Activated CD4-positive, alpha-beta T cell treated with anti-CD3 and anti-CD28 coated beads, Interleukin-2, amount 10 ng/mL, durations not matched to agents 24 days and 14 days (primary cell): Measurements from ENCODE around the gene NUDT17. TPM values are rescaled to one million over a fixed set of nuclear protein-coding genes. Genes with fewer than 3 reads are reported as not detected.
A peak's percentile ranks its signal among the peaks of the same experiment; 100 is the strongest.

Experiments used
- DNase-seq: peaks from one replicate; pipeline ENCODE4 v3.0.0; 2022
- H3K27ac Mint-ChIP-seq: one replicate; pipeline ENCODE4 v1.8.0; 2022; ENCODE audit warnings: mild to moderate bottlenecking, mixed read lengths
- H3K27me3 Mint-ChIP-seq: one replicate; pipeline ENCODE4 v1.8.0; 2022; ENCODE audit warnings: mixed read lengths
- H3K36me3 Mint-ChIP-seq: one replicate; pipeline ENCODE4 v1.8.0; 2022; ENCODE audit warnings: low read depth, mild to moderate bottlenecking, mixed read lengths
- H3K4me1 Mint-ChIP-seq: one replicate; pipeline ENCODE4 v1.8.0; 2021; ENCODE audit warnings: mixed read lengths
- H3K4me3 Mint-ChIP-seq: one replicate; pipeline ENCODE4 v1.8.0; 2022; ENCODE audit warnings: mild to moderate bottlenecking, moderate library complexity, mixed read lengths
- H3K9me3 Mint-ChIP-seq: one replicate; pipeline ENCODE4 v1.8.0; 2021; ENCODE audit warnings: mixed read lengths
- intact Hi-C: fragments of 100-400 bp; cut with micrococcal nuclease; formaldehyde crosslinking; loops from one replicate; pipeline ENCODE4 v1.15.1; 2023
- total RNA-seq: library from RNA; stranded (reverse); gene quantifications from 2 replicates; pipeline ENCODE4 v1.2.3, GENCODE V29; 2022

Gene NUDT17
- total RNA-seq, 1 donor from 2014 or later, result 3.4 TPM

DNA sequence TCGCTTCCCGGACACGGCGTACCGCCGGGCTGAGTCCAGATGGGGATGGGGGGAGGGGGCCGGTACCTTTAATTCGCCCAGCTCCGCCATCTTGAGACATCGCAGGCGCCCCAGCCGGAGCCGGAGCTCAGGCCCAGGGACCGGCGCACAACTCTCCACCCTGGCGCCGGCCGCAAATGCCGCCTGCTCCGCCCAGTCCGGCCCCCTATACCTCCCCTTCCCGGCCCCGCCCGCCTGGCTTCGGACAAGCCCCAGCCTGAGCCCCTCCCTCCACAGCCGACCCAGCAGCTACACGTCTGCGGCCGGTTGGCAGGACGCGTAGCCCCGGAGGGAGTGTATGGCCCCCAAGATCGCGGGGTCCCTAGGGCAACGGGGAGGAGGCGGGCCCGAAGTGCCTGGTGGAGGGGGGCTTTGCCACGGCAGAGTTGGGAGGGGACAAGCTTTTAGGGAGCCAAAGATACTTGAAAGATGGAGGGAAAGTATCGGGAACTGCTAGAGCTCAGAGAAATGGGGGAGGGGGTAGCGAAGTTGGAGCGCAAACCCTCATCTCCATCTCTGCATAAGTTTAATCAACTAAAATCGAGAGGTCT lies 13.6 kb downstream of the NUDT17 start, which contains the start of gene PIAS3:
Gene PIAS3, minus strand, starts transcription at position 181 of the 590 bp plus-strand sequence. Its CDS starts 91 bp downstream, at position 90.
- Mint-ChIP-seq H3K36me3 (peaks cover 14% of the 10 kb centered on the region), H3K9me3 (no peaks in the 10 kb centered on the region), H3K27me3 (peaks cover 9% of the 10 kb centered on the region), H3K4me3 (peak within 1 kb of the TSS; percentile 96), H3K4me1 (peaks cover 14% of the 10 kb centered on the region), H3K27ac (peak within 1 kb of the TSS; percentile 96)
- DNase-seq, result peak; percentile 97
- intact Hi-C loops, result loop anchor here (1.0 to 2.0 kb wide), 8 partner anchors 13 to 176 kb away; partner anchors contain the start of genes ANKRD34A, ANKRD35, POLR3C and POLR3GL

- H3K4me1 Mint-ChIP-seq, result peaks cover 14% of the 10 kb centered on the region
- H3K9me3 Mint-ChIP-seq, result no peaks in the 10 kb centered on the region
- intact Hi-C loops, result loop anchor here (1.0 to 2.0 kb wide), 8 partner anchors 13 to 176 kb away; partner anchors contain the start of genes ANKRD34A, ANKRD35, POLR3C and POLR3GL
- H3K27ac Mint-ChIP-seq, result peak overlapping the region; percentile 96
- H3K27me3 Mint-ChIP-seq, result peaks cover 13% of the 10 kb centered on the region
- H3K4me3 Mint-ChIP-seq, result peak overlapping the region; percentile 96
- peak; percentile 96 for DNase-seq
- peaks cover 11% of the 10 kb centered on the region for H3K36me3 Mint-ChIP-seq
Measured at GRCh38 chr1:145859491-145860023, 14.1 kb downstream of the NUDT17 start.

GRCh38 chr1:145863282-145864018 lies 18.0 kb downstream of the NUDT17 start:
- peaks cover 6% of the 10 kb centered on the region for H3K4me1 Mint-ChIP-seq
- no peak overlapping the region for H3K4me3 Mint-ChIP-seq
- H3K9me3 Mint-ChIP-seq, result no peaks in the 10 kb centered on the region
- peaks cover 33% of the 10 kb centered on the region for H3K27me3 Mint-ChIP-seq
- intact Hi-C loops, result no loop called here
- DNase-seq, result no peak
- H3K27ac Mint-ChIP-seq, result no peak overlapping the region
- no peaks in the 10 kb centered on the region for H3K36me3 Mint-ChIP-seq

DNA sequence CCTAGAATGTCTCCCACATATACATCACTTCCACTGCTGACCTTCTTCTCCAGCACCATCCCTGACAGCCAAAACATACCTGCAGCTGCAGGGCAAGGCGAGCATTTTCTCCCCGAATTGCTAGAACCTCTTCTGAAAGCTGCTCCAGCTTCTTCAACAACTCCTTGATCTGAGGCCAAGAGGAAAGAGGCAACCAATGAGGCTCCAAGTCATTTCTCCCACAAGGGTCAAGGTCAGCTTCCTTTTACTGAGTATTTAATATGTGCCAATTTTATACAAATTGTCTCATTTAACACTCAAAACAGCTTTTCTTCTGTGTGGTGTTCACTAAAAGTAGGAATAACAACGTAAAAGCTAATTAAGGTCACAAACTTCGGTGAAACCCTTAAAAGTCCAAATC lies 22.8 kb downstream of the NUDT17 start:
- Mint-ChIP-seq H3K27ac (no peak overlapping the region), H3K9me3 (no peaks in the 10 kb centered on the region), H3K27me3 (peaks cover 45% of the 10 kb centered on the region), H3K4me1 (peaks cover 14% of the 10 kb centered on the region), H3K4me3 (no peak overlapping the region), H3K36me3 (no peaks in the 10 kb centered on the region)
- intact Hi-C loops, result no loop called here
- no peak for DNase-seq

- peaks cover 41% of the 10 kb centered on the region for H3K27me3 Mint-ChIP-seq
- H3K4me1 Mint-ChIP-seq, result peaks cover 14% of the 10 kb centered on the region
- peak; percentile 83 for DNase-seq
- no peaks in the 10 kb centered on the region for H3K9me3 Mint-ChIP-seq
- peak overlapping the region; percentile 80 for H3K27ac Mint-ChIP-seq
- intact Hi-C loops, result loop anchor here (1.0 to 5.0 kb wide), 3 partner anchors 13 to 85 kb away; partner anchors contain the start of genes ANKRD35, LIX1L and PIAS3
- H3K4me3 Mint-ChIP-seq, result peak overlapping the region; percentile 87
- no peaks in the 10 kb centered on the region for H3K36me3 Mint-ChIP-seq
Measured at GRCh38 chr1:145871994-145872924, 26.8 kb downstream of the NUDT17 start.

DNA sequence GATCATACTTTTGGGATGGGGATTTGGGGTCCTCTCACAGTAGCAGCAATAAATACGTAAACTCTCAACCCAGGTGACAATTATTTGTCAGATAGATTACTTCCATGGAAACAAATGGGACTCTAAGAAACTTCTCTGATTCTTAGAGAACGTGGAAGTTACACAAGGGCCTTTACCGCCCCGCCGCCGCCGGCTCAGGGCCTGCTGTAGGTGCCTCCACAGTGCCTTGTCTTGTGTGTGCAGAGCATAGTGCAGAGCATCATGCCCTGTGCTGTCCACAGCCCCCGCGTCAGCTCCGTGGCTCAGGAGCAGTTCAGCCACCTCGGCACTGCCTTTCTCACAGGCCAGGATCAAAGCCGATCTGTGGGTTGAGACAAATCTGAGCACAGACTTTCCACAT lies 29.2 kb downstream of the NUDT17 start:
- no peaks in the 10 kb centered on the region for H3K9me3 Mint-ChIP-seq
- H3K27ac Mint-ChIP-seq, result no peak overlapping the region
- H3K36me3 Mint-ChIP-seq, result no peaks in the 10 kb centered on the region
- H3K4me1 Mint-ChIP-seq, result peaks cover 17% of the 10 kb centered on the region
- peaks cover 40% of the 10 kb centered on the region for H3K27me3 Mint-ChIP-seq
- no peak overlapping the region for H3K4me3 Mint-ChIP-seq
- intact Hi-C loops, result loop anchor here (5.0 kb wide), 1 partner anchor 83 kb away; the partner anchor contains the start of gene LIX1L
- no peak for DNase-seq

DNA sequence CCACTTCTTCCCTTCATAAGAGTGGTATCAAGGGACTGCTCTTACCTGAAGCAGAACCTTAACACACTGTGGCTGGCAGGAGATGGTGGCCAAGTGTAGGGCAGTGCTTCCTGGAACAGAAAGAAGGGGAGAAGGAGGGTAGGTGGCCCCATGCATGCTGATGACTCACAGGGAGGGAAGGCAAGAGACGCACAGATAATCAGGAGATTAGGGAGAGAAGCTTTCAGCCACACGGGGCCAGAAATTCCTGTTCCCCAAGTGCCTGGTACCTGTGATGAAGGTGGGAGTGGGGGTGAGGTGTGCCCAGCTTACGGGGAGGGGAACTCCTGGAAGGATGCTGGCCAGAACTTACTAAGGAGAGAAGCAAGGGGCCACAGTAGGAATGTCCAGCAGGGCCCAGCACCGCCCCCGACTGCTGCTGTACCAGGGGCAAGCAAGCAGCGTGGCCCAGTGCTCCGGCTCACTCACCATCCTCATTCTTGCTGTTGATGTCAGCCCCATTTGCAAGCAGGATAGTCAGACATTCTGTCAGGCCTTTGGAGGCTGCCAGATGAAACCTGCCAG lies 32.6 kb downstream of the NUDT17 start:
- peaks cover 38% of the 10 kb centered on the region for H3K27me3 Mint-ChIP-seq
- intact Hi-C loops, result no loop called here
- no peaks in the 10 kb centered on the region for H3K9me3 Mint-ChIP-seq
- no peak overlapping the region for H3K27ac Mint-ChIP-seq
- no peak overlapping the region for H3K4me3 Mint-ChIP-seq
- peaks cover 6% of the 10 kb centered on the region for H3K4me1 Mint-ChIP-seq
- DNase-seq, result no peak
- H3K36me3 Mint-ChIP-seq, result no peaks in the 10 kb centered on the region

DNA sequence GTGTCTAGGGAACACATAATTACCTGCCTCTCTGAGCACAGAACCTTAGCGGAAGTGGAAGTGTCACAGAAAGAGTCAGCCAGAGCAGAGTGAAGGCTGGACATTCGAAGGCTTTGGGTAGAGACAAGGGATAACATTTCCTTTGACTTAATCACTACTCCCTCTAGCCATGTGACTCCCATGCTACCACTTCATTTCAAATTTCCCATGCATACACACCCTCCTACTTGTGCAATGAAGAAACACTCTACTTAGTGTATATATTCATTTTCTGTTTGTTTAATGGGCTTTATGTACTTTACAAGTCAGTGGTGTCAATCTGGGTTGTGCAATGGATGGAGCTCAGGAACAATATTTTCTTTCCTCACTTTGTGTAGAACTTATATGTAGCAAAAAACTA lies 33.3 kb downstream of the NUDT17 start:
- DNase-seq, result no peak
- H3K36me3 Mint-ChIP-seq, result no peaks in the 10 kb centered on the region
- no peak overlapping the region for H3K27ac Mint-ChIP-seq
- peaks cover 5% of the 10 kb centered on the region for H3K4me1 Mint-ChIP-seq
- peaks cover 38% of the 10 kb centered on the region for H3K27me3 Mint-ChIP-seq
- H3K9me3 Mint-ChIP-seq, result no peaks in the 10 kb centered on the region
- intact Hi-C loops, result no loop called here
- no peak overlapping the region for H3K4me3 Mint-ChIP-seq

- Mint-ChIP-seq H3K27me3 (peaks cover 44% of the 10 kb centered on the region), H3K27ac (no peak overlapping the region), H3K9me3 (no peaks in the 10 kb centered on the region), H3K36me3 (no peaks in the 10 kb centered on the region), H3K4me3 (no peak overlapping the region), H3K4me1 (peaks cover 6% of the 10 kb centered on the region)
- intact Hi-C loops, result loop anchor here (2.0 kb wide), 1 partner anchor 59 kb away; no protein-coding TSS in a partner anchor
- no peak for DNase-seq
Measured at GRCh38 chr1:145879775-145880174, 34.3 kb downstream of the NUDT17 start.

- Mint-ChIP-seq H3K27me3 (peaks cover 35% of the 10 kb centered on the region), H3K4me3 (peak overlapping the region; percentile 87), H3K36me3 (no peaks in the 10 kb centered on the region), H3K27ac (no peak overlapping the region), H3K9me3 (no peaks in the 10 kb centered on the region), H3K4me1 (peaks cover 18% of the 10 kb centered on the region)
- DNase-seq, result no peak
- intact Hi-C loops, result loop anchor here (1.0 to 2.0 kb wide), 3 partner anchors 12 to 34 kb away; partner anchors contain the start of genes PEX11B and PIAS3
Measured at GRCh38 chr1:145884675-145885074, 39.2 kb downstream of the NUDT17 start.

GRCh38 chr1:145885738-145886287 lies 40.4 kb downstream of the NUDT17 start, which contains the start of gene ANKRD35:
Gene ANKRD35 (minus strand): TSS chr1:145885866. CDS start chr1:145885758, 108 bp downstream.
- intact Hi-C loops, result loop anchor here (1.0 to 2.0 kb wide), 3 partner anchors 14 to 33 kb away; partner anchors contain the start of genes PEX11B and PIAS3
- no peaks in the 10 kb centered on the region for H3K36me3 Mint-ChIP-seq
- peaks cover 35% of the 10 kb centered on the region for H3K27me3 Mint-ChIP-seq
- H3K4me3 Mint-ChIP-seq, result peak within 1 kb of the TSS; percentile 87
- DNase-seq, result peak; percentile 97
- H3K9me3 Mint-ChIP-seq, result no peaks in the 10 kb centered on the region
- H3K27ac Mint-ChIP-seq, result no peak within 1 kb of the TSS
- H3K4me1 Mint-ChIP-seq, result peaks cover 18% of the 10 kb centered on the region

- peaks cover 32% of the 10 kb centered on the region for H3K27me3 Mint-ChIP-seq
- peaks cover 17% of the 10 kb centered on the region for H3K4me1 Mint-ChIP-seq
- no peak overlapping the region for H3K27ac Mint-ChIP-seq
- intact Hi-C loops, result no loop called here
- H3K36me3 Mint-ChIP-seq, result no peaks in the 10 kb centered on the region
- no peak for DNase-seq
- no peaks in the 10 kb centered on the region for H3K9me3 Mint-ChIP-seq
- H3K4me3 Mint-ChIP-seq, result peak overlapping the region; percentile 87
Measured at GRCh38 chr1:145886390-145886789, 41.0 kb downstream of the NUDT17 start.
